Activated CD8-positive, alpha-beta memory T cell treated with anti-CD3 and anti-CD28 coated beads for 36 hours (primary cell): ENCODE measurements around the gene PTPRT. TPM values are rescaled to one million over a fixed set of nuclear protein-coding genes. Genes with fewer than 3 reads are reported as not detected.
"Not testable (repeated sequence)": the region's sequence is repeated elsewhere in the genome, so short reads cannot be mapped to it uniquely, and the experiment has no call there.

Source experiments
- CTCF ChIA-PET: fragments of 350-600 bp; sonication (Branson Sonifier 250); formaldehyde crosslinking; loops from one replicate; lab custom pipeline; 2021; ENCODE audit warnings: antibody characterized with exemption; lab: Charles Lee
- POLR2A ChIA-PET: fragments of 350-600 bp; sonication (Branson Sonifier 250); formaldehyde crosslinking; loops from one replicate; lab custom pipeline; 2021; ENCODE audit warnings: antibody characterized with exemption; lab: Charles Lee
- total RNA-seq, 2 experiments: library from RNA; stranded (reverse); gene quantifications; one replicate each; pipeline ENCODE4 v1.2.3, GENCODE V29; 2021

PTPRT gene
- total RNA-seq, 2 experiments from 2014 or later, result not detected

DNA sequence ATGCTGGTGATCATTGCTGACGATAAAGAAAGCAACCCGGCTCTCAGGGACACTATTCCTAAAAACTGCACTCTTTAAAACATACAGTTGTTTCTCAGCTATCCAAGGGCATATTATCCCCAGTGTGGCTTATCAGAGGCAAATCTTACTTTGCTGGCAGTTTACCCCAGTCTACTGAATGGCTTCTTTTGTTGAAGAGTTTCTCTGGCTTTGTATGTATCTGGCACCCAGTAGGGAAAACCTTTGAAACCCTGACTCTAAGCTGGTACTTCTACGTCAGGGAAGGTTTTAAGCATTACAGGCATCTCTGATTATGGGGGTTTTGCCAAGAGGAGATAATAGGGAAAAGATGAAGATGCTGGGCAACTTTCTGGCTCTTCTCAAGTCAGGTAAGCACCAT is 933.9 kb downstream of the PTPRT start:
- ChIA-PET POLR2A (no interaction called here), CTCF (no interaction called here)

DNA sequence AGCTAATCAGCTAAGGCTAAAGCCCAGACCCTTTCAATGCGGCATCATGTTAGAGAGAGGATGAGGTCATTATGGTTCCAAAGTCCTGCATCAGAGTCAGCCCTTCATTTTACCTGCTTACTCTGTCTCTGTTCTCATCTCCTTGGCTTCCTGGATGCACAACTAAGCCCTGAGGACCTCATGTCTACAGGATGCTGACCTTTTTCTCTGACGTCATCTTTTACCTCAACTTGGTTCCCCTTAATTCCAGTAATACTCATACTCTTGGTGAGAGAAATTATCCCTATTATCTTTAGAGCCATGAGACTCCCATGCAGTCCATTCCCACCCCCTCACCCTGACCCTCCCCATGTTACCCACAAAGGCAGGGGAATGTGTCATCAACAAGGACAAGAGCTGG is 935.0 kb downstream of the PTPRT start:
- POLR2A ChIA-PET, result no interaction called here
- CTCF ChIA-PET, result interaction anchor here (0.7 kb wide), 1 partner anchor 69 kb away, joined by 3 read pairs; no protein-coding TSS in a partner anchor

DNA sequence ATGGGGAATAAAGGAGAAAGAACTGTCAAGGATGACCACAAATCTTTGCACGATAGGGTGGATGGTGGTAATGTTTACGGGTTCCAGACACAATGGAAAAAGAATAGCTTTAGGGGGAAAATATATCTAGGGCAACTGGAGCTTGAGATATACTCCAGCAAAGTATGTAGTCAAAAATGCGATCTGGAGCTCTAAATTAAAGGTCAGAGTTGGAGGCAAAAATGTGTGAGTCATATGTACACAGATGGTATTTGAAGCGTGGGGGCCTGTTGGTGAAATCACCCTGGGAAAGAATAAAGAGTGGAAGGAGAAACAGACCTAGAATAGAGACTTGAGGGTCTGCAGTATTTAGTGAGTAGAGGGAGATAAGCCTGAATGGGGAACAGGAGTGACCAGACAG is 937.6 kb downstream of the PTPRT start:
- ChIA-PET POLR2A (no interaction called here), CTCF (no interaction called here)

DNA sequence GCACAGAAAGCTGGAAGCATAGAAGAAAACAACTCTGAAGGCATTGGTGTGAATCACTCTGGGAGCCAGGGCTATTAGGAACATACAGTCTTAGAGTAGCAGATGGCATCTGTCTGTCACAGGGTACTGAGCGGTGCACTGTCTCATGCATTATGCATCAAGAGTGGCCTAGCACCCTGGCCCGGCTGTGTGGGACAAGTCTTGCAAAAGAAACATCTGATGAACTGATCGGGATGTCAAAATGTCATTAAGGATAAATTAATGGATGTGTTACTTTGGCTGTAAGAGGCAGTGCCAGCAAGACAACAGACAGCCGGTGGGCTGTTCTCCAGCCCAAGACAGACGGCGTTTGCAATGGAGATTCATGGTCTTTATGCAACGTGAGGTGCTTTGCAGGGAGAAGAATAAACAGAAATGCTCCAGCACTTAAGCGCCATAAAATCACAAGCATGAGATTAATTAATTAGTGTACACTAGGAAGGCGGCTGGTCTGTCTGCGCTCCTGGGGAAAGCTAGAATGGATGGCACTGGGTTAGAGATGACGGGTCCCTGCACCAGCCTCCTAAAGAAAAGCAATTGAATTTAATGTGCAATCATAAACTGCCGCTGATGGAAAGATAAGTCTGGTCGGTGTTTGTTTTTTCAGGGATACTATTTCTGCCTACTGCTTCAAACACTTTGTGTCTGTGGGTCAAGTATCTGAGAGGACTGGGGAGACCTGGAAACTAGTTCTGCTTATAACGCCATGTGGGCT is 970.9 kb downstream of the PTPRT start:
- POLR2A ChIA-PET, result no interaction called here
- CTCF ChIA-PET, result no interaction called here

DNA sequence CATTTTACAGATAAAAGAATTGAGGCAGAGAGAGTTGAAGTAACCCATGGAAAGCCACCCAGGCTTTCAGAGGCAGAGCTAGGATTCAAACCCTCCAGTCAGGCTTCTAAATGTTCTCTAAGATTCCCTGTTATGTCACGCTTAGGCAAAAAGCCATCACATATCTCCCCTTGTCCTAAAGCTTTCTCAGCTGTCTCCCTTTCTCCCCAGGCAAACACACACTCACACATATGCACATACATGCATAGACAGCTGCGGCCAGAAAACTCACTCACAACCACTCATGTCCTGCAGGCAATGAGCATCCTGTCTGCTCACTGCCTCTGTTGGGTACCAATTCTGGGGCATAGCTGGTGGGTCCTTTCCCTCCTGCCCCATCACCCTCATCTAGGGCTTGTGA is 975.6 kb downstream of the PTPRT start:
- CTCF ChIA-PET, result no interaction called here
- POLR2A ChIA-PET, result no interaction called here

DNA sequence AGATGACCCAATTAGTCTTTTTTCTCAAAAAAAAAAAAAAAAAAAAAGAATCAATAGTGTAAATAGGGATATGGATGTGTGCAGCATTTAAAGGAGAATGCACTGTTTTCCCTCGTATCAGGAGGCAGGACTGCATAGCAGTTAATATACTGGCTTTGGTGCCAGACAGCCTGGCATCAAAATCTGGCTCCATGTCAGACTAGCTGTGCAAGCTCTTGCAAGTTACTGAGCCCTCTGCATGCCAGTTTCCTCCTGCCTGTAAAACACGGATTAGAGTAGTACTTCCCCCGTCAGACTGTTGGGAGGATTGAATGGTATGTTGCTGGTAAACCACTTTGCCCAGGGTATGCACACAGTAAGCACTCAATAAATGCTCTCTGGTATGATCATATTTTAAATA is 977.3 kb downstream of the PTPRT start:
- POLR2A ChIA-PET, result no interaction called here

DNA sequence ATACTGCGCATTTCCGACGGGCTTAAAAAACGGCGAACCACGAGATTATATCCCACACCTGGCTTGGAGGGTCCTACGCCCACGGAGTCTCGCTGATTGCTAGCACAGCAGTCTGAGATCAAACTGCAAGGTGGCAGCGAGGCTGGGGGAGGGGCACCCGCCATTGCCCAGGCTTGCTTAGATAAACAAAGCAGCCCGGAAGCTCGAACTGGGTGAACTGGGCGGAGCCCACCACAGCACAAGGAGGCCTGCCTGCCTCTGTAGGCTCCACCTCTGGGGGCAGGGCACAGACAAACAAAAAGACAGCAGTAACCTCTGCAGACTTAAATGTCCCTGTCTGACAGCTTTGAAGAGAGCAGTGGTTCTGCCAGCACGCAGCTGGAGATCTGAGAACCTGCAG is 983.1 kb downstream of the PTPRT start:
- CTCF ChIA-PET, POLR2A ChIA-PET: not testable (repeated sequence)

More for the DNA sequence above, 977.3 kb downstream of the PTPRT start:
- CTCF ChIA-PET, result no interaction called here

DNA sequence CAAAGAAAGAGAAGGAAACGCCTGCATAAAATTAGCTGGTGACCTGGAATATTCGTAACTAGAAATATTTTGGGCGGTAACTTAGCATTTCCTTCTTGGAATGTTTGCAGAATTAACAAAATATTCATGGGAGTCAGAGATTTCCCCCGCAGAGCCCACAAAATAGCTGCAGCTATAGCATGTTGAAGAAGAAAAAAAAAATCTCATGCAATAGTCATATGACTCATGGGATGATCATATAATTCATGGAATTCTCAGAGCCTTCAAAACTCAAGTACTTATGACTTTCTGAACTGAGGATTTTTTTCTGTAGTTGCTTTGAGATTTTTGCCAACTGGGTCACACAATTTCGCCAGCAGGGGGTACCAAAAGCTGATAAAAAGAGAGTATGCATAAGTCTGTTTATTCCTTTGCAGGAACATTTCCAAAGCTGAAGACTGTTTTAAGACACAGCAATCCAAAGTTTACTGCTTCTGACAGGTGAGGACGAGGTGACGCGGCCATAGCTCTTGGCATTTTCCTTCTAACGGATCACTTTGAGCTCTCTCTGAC is 985.5 kb downstream of the PTPRT start:
- ChIA-PET POLR2A (no interaction called here), CTCF (no interaction called here)

DNA sequence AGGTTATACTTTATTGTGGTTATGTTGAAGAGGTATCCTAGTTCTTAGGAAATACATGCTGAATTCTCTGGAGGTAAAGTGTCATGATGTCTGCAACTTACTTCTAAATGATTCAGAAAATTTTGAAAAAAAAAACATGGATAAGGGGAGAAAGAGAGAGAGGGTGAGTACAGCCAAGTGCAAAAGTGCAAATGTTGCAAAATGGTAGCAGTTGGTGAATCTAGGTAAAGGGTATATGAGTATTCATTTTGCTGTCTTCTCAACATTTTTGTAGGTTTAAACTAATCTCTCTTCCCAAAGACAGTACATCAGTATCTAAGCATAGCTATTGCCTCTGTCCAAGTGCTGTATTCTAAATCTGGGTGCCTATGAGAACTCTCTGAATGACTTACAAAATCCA is 992.1 kb downstream of the PTPRT start:
- POLR2A ChIA-PET, result no interaction called here
- CTCF ChIA-PET, result interaction anchor here (0.7 kb wide), 1 partner anchor 13 kb away, joined by 3 read pairs; no protein-coding TSS in a partner anchor

DNA sequence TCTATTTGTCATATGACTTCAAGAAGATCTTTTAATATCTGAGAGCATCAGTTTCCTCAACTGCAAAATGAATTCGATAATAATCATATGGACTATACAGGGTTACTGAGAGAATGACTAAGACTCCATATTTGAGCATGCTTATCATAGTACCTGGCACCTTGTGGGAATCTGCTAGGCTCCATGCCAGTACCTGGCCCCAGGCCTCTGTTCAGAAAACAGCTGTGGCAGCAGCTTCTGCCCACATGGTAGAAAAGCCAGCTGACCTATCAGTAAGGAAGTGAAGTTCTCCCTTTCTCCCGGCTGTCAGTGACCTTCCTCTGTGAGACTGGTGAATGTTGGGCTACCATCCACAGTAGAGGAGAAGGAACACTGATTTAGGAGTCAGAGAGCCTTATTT is 996.6 kb downstream of the PTPRT start:
- CTCF ChIA-PET, result no interaction called here
- POLR2A ChIA-PET, result no interaction called here

DNA sequence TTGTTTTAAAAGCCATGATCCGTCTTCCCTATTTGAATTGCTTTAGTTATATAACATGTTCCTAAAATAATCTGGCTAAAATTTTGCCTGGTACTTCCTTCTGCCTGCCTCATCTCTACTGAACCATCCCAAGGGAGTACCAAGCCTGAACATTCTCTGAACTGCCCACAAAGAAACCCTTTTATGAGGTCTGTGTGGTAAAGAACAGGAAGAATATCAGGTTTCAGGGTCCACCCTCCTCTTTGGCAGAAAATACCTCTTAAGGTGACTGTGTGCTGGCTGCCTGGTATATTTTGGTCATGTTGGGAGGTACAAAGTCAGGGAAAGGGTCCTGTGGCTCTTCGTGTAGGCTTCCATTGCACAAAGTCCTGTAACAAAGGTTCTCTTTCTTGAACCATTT is 997.4 kb downstream of the PTPRT start:
- ChIA-PET POLR2A (no interaction called here), CTCF (no interaction called here)

DNA sequence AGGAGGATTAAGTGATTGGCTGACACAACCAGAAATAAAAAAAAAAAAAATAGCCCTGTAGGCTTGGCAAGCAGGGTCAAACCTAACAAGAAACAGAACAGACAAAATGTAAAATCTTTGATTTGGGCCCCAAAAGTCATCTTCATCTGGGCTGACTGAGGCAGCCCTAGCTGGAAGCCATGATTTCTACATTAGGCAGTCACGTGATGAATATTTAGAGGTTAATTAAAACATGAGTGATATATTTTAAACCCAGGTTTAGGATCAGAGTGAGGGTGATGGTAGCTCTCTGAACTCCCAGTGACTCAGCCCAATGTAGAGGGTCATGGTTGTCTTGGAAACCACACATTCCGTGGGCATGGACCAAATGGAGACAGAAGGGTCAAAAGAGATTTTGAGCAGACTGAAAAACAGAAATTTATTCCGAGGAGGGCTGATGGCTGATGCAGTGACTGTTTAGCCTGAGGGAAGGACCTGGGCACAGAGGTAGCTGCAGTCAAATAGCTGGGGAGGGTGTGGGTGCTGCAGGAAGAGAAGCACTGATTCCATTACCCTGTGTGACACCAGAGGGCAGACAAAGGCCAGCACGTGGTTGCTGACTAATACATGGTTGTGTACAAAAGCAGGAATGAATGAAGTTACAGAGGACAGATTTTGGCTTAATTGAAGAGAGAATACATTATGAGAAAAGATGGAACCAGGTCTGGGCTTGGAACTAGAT is 998.4 kb downstream of the PTPRT start:
- POLR2A ChIA-PET, result no interaction called here
- CTCF ChIA-PET, result no interaction called here

DNA sequence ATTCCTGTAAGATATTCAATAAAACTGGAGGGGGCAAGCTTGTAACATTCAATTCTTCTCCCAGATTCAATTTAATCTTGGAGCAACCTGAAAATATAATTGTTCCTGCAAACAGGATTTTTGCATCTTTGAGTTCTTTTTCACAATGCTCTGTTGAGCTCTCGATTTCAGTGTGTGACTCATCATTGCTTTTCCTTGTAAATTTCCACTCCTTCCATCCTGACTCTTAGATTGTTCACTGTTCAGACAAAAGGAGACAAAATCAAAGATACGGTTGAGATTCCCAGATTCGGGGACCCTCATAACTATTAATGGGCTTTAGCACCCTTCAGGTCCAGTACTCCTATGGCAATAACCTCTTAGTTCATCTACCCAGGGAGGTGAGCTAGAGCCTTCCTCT is 999.6 kb downstream of the PTPRT start:
- ChIA-PET CTCF (no interaction called here), POLR2A (no interaction called here)

DNA sequence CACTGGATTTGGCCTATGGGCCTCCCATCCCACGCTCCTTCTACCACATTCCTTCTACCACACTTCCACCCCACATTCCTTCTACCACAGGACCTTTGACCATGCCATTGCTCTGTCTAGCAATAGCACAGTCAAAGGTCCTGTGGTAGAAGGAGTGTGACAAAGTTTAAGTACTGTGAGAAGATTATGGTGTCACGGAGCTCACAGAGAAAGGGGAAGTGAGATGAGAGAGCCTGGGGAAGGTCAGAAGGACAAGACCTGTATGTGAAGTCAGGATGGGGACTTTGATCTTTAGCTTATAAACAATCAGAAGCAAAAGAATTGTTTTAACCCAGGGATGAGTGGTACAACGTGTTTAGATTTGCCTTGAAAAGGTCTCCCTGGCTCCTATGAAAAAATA is 1003.4 kb downstream of the PTPRT start:
- ChIA-PET CTCF (no interaction called here), POLR2A (no interaction called here)

DNA sequence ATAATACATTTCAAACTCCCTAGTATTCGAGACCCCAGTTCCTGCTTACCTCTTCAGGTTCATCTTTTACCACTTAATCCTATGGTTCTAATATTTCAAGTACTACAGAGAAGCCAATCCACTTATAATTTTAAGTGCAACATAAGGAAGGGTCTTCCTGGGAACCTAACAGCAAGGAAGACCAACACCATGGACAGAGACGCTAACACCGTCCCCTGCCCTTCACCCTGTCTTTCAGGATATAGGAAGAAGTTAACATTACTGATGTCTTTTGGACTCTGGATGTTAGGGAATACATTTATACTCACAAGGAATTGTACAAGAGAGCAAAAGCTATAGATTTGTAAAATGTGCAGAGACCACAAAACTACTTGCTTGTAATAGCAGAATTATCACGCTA is 1006.6 kb downstream of the PTPRT start:
- ChIA-PET CTCF (no interaction called here), POLR2A (no interaction called here)

DNA sequence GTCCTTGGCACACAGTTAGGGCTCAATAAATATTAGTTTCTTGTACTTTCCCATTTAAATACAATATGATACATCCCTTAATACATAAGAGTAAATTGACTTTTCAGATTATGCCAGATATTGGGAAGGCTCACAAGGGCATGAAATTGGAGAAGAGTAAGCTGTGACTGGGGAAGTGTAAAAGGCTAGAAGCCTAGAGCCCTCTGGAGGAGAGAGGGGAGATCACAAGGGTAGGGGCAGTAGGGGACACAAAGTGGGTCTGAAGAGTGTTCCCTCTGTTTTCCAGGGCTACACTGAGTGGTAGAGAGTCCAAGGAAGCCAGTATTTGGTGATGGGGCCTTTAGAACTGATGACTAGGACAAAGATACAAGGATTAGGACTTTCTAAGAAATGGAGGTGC is 1008.6 kb downstream of the PTPRT start:
- ChIA-PET CTCF (no interaction called here), POLR2A (no interaction called here)

DNA sequence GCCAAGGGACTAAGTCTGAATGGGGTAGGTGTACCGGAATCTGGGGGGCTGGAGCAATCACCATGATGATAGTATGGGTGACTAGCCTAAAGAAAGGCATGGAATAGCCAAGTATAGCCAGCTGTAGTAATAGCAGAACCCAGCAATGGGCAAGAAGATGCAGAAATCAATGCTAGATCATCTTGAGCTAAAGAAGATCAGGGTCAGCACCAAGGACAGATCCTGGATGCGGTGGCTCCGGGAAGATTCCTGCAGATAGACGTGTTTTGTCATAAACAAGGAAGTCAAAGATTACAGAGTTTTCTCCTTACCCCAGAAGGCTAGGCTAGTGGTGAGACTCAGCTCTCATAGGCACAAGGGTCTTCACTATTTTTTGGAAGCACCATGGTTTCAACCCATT is 1009.9 kb downstream of the PTPRT start:
- ChIA-PET CTCF (no interaction called here), POLR2A (no interaction called here)

DNA sequence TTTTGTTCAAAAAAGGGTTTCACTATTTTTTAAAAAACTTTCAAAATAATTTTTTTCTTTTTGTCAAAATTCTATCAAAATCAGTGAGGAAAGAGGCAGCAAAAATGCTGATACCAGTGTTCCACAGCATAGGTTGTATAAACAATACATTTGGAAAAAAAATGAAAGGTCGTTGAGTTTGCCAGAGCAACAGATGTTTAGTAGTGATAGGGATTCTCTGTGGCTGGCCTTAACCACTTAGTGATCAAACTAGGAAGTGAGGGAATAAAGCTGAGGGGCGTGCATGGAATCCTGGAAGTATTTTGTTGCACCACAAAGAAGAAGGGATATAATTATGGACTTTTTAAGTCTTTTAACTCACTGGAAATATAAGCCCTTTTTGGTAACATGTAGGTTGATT is 1016.3 kb downstream of the PTPRT start:
- ChIA-PET POLR2A (no interaction called here), CTCF (no interaction called here)

DNA sequence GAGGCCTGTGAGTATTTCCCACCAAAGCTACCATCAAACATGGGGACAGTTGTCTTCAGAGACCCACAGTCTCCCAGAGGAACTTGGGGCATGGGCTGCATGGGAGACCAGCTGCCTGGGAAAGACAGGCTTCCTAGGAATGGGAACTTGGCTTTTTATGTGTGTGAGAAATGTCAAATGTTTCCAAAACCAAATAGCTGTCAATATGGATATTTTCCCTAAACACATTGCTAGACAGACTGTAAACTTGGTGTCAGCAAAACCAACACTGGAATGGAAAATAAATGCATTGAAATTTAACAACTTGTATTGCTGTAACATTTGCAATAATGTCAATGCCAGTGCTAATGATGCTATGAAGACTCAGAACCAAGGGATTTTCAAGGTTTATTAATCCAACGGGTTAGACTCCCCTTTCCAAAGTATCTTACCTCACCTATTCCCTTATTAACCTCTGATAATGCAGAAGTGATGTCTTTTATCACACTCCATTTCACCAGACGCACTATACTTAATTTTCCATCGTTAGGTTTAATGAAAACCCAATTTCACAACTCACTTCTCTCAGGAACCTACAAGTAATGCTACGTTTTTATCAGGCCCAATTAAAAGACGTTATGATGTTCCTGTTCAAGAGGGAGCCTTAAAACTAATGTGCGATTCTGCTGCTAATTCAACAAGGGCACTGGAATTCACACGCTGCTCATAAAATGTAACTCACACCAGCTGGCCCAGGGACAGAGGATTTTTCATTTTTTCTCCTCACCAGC is 1025.4 kb downstream of the PTPRT start:
- ChIA-PET POLR2A (no interaction called here), CTCF (no interaction called here)

DNA sequence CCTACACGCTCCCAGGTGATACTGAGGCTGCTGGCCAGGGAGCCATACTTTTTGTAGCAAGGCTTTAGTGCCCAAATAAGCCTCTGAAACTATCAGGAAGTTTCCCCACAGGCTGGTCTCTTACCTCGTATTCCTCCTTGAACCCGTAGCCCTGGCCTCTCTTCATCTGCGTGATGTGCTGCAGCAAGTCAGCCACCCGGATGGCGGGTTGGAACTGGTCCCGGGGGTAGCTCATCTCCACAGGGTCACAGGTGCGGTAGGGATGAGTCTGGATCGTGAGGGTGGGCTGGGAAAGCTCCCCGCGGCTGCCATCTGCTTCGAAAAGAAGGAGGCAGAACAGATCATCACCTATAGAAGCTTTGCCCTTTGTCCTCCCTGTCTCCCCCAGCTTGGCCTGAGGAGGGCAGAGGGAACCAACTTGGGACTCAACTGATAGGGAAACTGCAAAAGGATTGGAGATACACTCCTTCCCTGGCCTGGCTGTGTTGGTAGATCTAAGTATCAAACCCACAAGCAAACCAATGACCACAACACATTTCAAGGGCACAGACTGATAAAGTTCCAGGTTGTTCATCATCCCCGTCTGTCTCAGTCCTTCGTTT is 1028.4 kb downstream of the PTPRT start:
- ChIA-PET CTCF (no interaction called here), POLR2A (no interaction called here)
